Parathyroid adenoma (tissue), 2 donors: Measurements from ENCODE around the gene UNC5C.

ENCODE experiments used
- H2AFZ ChIP-seq: fragments of 300-600 bp; sonication (generic); one replicate; pipeline ENCODE4 v1.7.0; 2017; ENCODE audit warnings: antibody characterized with exemption, mild to moderate bottlenecking
- H3K27ac ChIP-seq: fragments of 300-600 bp; sonication (generic); one replicate; pipeline ENCODE4 v1.7.0; 2017
- H3K27me3 ChIP-seq: fragments of 300-600 bp; sonication (generic); one replicate; pipeline ENCODE4 v1.7.0; 2017; ENCODE audit warnings: low read length; ENCODE audit not compliant: control insufficient read depth, insufficient read depth
- H3K36me3 ChIP-seq: fragments of 300-600 bp; sonication (generic); one replicate; pipeline ENCODE4 v1.7.0; 2017; ENCODE audit warnings: low read length; ENCODE audit not compliant: control insufficient read depth, insufficient read depth
- H3K4me1 ChIP-seq: fragments of 300-600 bp; sonication (generic); one replicate; pipeline ENCODE4 v1.7.0; 2017; ENCODE audit warnings: control low read depth
- H3K4me2 ChIP-seq: fragments of 300-600 bp; sonication (generic); one replicate; pipeline ENCODE4 v1.7.0; 2017; ENCODE audit warnings: low read length
- H3K4me3 ChIP-seq: fragments of 300-600 bp; sonication (generic); one replicate; pipeline ENCODE4 v1.7.0; 2017; ENCODE audit warnings: low read depth, low read length
- H3K79me2 ChIP-seq: fragments of 300-600 bp; sonication (generic); one replicate; pipeline ENCODE4 v1.7.0; 2017; ENCODE audit warnings: control low read depth
- H3K9ac ChIP-seq: fragments of 300-600 bp; sonication (generic); one replicate; pipeline ENCODE4 v1.7.0; 2017; ENCODE audit warnings: mild to moderate bottlenecking
- H3K9me3 ChIP-seq: fragments of 300-600 bp; sonication (generic); one replicate; pipeline ENCODE4 v1.7.0; 2017; ENCODE audit warnings: low read length; ENCODE audit not compliant: control insufficient read depth
- TF ChIP-seq, protein P1 (sequence below): fragments of 300-600 bp; sonication (generic); IDR thresholded peaks from one replicate; pipeline ENCODE4 v1.7.0; 2017; ENCODE audit warnings: antibody characterized with exemption, mild to moderate bottlenecking
- donor health status: primary hyperparathyroidism.

Gene UNC5C

DNA sequence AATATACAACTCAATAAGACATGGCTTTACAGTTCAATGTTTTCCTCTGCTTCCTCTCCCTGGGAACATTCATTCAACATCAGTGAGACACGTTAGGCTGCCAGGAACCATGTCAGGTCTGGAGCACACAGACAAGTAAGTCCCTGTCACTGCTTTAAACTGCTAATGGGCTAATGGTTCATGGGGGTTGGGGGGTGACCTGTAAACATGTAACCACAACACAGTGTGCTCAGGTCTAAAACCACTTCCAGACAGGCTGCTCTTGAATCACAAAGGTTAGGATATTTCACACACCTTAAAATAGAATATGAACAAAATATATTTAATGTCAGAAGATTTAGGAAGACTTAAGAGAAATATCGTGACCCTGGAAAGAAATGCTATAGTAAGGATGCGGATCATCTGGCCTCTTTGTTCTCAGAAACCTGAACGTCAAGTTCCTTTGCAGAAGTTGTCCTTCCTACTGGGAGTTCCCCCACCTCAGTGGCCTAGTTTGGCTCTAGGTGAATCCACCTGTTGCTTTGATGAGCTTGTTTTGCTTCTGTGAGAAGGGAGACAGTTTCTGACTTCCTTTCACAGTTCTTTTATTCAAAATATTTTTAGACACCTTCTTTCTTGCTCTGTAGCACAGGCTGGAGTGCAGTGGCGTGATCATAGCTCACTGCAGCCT, 359.9 kb downstream of the UNC5C start:
- H2AFZ ChIP-seq: no peak overlapping the region
- no peaks in the 10 kb centered on the region for H3K9me3 ChIP-seq
- no peak overlapping the region for H3K9ac ChIP-seq
- H3K4me1 ChIP-seq: no peaks in the 10 kb centered on the region
- H3K36me3 ChIP-seq: no peaks in the 10 kb centered on the region
- H3K79me2 ChIP-seq: no peaks in the 10 kb centered on the region
- TF ChIP-seq, protein P1, sequence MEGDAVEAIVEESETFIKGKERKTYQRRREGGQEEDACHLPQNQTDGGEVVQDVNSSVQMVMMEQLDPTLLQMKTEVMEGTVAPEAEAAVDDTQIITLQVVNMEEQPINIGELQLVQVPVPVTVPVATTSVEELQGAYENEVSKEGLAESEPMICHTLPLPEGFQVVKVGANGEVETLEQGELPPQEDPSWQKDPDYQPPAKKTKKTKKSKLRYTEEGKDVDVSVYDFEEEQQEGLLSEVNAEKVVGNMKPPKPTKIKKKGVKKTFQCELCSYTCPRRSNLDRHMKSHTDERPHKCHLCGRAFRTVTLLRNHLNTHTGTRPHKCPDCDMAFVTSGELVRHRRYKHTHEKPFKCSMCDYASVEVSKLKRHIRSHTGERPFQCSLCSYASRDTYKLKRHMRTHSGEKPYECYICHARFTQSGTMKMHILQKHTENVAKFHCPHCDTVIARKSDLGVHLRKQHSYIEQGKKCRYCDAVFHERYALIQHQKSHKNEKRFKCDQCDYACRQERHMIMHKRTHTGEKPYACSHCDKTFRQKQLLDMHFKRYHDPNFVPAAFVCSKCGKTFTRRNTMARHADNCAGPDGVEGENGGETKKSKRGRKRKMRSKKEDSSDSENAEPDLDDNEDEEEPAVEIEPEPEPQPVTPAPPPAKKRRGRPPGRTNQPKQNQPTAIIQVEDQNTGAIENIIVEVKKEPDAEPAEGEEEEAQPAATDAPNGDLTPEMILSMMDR: no peak
- no peak overlapping the region for H3K27ac ChIP-seq
- no peak overlapping the region for H3K4me2 ChIP-seq
- H3K4me3 ChIP-seq: no peak overlapping the region
- H3K27me3 ChIP-seq: no peaks in the 10 kb centered on the region

DNA sequence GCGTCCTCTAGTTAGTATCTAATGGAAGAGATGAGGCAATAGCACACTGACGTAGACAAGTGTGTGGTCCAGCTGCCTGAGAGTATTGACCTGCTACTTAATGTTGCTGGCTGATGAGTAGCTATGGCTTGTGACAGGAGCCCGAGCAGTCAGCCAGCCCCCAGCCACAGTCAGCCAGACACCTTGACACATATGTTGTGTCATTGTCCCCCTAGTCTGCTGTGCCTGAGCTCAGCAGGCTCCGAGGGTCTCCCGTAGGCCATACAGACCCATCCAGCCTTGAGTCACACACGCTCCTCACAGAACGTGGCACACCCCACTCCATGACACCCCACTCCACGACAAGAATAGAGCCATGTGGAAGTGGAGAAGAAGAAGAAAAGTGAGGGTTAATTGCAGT, 362.1 kb downstream of the UNC5C start:
- H3K9ac ChIP-seq: no peak overlapping the region
- no peaks in the 10 kb centered on the region for H3K36me3 ChIP-seq
- no peaks in the 10 kb centered on the region for H3K79me2 ChIP-seq
- H3K4me1 ChIP-seq: no peaks in the 10 kb centered on the region
- H3K27ac ChIP-seq: no peak overlapping the region
- no peaks in the 10 kb centered on the region for H3K9me3 ChIP-seq
- H3K4me3 ChIP-seq: no peak overlapping the region
- H3K4me2 ChIP-seq: no peak overlapping the region
- H3K27me3 ChIP-seq: no peaks in the 10 kb centered on the region
- TF ChIP-seq, protein P1: no peak
- no peak overlapping the region for H2AFZ ChIP-seq

DNA sequence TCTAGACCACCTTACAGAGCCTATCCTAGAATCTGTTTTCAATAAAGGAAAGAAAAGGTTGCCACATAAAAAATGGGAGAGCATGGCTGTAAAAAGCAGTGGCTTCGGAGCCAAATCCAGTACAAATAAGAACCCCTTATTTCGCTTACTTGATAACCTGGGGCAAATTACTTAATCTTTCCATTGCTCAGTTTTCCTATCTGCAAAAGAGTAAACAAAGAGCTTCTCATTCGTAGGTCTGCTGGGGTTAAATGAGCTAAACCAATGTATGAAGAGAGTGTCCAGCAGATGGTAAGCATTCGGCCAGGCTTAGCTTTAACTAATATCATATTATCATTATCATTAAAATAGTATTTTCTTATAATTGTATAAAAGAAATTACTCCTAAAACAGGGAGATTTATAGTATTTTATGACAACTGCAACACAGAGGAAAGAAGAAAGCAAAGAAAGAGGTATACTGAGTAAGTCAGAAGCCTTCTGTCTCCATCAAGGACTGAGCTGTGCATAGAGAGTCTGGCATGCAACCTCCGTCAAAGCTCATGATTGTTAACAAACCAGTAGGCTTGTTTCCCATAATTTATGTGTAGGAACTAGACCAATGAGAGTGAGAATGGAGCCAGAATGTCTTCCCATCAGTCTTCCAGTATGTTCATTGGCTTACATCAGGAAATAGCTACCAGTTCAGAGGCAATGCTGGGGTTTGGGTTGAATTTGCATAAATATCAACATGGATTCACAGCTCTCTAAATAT, 364.9 kb downstream of the UNC5C start:
- no peak overlapping the region for H3K4me3 ChIP-seq
- H3K27me3 ChIP-seq: no peaks in the 10 kb centered on the region
- no peak overlapping the region for H3K9ac ChIP-seq
- no peaks in the 10 kb centered on the region for H3K4me1 ChIP-seq
- no peaks in the 10 kb centered on the region for H3K36me3 ChIP-seq
- H3K4me2 ChIP-seq: no peak overlapping the region
- no peak overlapping the region for H3K27ac ChIP-seq
- TF ChIP-seq, protein P1: no peak
- H2AFZ ChIP-seq: no peak overlapping the region
- no peaks in the 10 kb centered on the region for H3K9me3 ChIP-seq
- H3K79me2 ChIP-seq: no peaks in the 10 kb centered on the region

DNA sequence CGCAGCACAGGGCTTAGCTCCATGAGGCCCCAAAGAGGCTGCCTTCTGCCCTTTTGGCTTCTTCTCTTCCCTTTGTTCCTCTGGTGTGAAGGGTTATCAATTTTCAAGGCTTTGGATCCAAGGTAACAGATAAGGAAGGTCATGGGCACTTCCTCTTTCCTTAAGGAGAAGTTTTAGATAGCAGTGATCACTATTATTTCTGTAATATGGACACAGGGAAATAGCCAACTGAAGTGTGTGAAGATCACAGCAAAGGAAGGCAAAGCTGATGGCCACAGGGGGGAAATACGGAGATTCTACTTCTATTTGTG, 366.8 kb downstream of the UNC5C start:
- no peak overlapping the region for H2AFZ ChIP-seq
- TF ChIP-seq, protein P1: no peak
- no peaks in the 10 kb centered on the region for H3K27me3 ChIP-seq
- no peaks in the 10 kb centered on the region for H3K4me1 ChIP-seq
- H3K36me3 ChIP-seq: no peaks in the 10 kb centered on the region
- no peak overlapping the region for H3K9ac ChIP-seq
- H3K4me2 ChIP-seq: no peak overlapping the region
- H3K27ac ChIP-seq: no peak overlapping the region
- no peaks in the 10 kb centered on the region for H3K9me3 ChIP-seq
- no peak overlapping the region for H3K4me3 ChIP-seq
- H3K79me2 ChIP-seq: no peaks in the 10 kb centered on the region
